Measurements from ENCODE around the gene ENOX1.

Gene ENOX1

DNA sequence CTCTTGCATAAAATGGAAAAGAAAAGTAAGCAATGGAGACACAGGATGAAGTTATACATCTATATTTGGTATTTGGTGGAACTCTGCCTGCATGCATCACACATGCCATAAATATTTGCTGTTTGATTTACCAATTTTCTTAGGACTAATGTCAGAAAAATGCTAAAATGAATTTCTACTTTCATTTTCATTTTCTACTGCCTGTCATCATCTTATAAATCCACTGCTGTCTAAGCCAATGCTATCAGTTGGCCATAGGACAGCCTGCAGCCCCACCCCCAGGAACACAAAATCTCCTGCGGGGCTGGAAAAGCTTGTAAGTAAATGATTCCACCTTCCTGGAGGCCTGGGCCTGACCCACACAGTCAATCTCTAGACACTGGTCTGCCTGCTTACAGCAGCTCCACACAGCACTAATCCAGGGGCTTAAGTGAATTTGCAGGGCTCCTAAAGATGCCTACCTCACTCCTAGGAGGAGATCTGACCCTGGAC is 122.0 kb downstream of the ENOX1 start:
- DNase-seq, result peak; percentile 90

- peak; percentile 74 for DNase-seq
Observed at GRCh38 chr13:43663474-43664090, 123.2 kb downstream of the ENOX1 start.

GRCh38 chr13:43662976-43663375 is 123.8 kb downstream of the ENOX1 start:
- no peak for DNase-seq

DNA sequence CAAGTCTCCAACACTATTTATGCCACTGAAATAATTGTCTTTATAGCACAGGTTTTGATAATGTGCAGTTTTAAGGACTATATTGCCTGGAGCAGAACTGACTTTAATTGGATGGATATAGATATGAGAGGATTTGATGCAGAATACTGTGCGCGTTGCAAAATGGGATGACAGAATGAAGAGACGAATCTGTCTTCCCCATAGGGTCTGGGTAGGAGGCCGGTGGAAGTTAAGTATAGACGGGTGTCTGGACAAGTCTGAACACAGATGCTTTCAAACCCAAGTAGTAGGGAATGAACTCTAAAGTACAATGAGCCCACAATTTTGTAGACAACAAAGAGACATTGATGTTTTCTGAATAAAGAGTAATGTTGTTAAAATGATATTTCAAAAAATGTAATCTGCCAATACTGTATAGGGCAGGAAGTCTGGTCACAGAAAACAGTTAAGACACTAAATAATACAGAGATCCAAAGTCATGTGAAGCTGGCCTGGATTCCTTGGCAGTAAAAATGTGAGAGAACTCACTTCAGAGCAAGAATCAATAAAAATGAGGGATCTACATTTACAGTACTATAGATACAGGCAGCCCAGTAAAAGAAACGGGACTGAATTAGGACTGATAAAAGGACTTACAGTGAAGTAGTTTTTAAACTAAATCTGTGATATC is 125.5 kb downstream of the ENOX1 start:
- DNase-seq, result no peak

GRCh38 chr13:43657485-43657884 is 129.3 kb downstream of the ENOX1 start:
- DNase-seq, result no peak

GRCh38 chr13:43653980-43654379 is 132.8 kb downstream of the ENOX1 start:
- DNase-seq, result no peak

DNA sequence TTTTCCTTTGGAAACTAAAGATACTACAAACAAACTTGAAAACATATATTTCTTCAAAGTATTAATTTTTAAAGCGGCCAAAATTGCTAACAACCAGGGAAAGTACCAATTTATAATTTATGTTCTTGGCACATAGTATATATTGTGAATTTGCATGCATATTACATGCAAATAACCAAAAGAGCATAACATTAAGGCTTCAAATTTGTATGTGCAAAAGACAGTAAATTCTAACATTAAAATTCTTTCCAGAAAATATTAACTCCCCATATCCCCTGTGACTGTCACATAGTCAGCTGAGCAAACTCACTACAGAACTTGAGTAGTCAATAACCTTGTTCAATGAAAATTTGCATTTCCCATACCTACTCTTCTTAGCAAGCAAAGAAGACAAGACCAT is 133.4 kb downstream of the ENOX1 start:
- DNase-seq, result no peak

DNA sequence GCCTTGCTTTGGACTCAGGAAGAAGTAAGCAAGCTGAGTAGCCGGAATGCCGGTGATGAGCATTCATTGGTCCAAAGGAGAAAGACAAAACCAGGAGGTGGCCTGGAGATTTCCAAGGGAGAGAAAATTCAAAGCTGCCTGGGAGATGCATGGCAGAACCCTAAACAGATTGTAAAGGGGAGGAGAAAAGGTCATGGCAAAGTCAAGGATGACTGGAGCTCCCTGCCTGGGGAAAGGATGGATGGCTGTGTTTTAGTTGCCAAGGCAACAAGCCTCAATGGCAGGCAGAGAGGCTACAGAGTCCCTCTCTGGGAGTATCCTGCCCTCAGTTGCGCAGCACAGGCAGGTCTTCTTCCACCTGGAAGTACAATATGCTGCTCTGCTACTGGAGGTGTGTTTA is 134.0 kb downstream of the ENOX1 start:
- DNase-seq, result no peak

- DNase-seq, result peak; percentile 15
Observed at GRCh38 chr13:43650882-43651281, 135.9 kb downstream of the ENOX1 start.

DNA sequence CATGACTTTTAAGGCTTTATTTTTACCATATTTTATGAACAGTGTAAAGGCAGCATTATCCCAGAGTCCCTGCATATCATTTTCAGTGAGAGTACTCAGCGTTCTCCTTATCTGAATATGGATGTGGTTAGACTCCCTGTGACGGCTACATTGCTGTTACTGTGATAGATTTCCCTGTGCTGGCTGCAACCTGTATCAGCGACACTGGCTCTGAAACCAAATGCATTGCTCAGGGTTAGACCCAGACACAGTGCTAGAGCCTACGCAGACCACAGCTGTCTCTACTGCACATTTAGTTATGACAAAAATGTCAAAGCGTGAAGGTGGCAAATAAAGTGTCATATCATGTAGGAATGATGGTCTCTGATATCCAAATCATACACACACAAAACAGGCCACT is 138.0 kb downstream of the ENOX1 start:
- no peak for DNase-seq

- peak; percentile 65 for DNase-seq
Observed at GRCh38 chr13:43647471-43647870, 139.3 kb downstream of the ENOX1 start.

- DNase-seq, result no peak
Observed at GRCh38 chr13:43640476-43640875, 146.3 kb downstream of the ENOX1 start.

DNA sequence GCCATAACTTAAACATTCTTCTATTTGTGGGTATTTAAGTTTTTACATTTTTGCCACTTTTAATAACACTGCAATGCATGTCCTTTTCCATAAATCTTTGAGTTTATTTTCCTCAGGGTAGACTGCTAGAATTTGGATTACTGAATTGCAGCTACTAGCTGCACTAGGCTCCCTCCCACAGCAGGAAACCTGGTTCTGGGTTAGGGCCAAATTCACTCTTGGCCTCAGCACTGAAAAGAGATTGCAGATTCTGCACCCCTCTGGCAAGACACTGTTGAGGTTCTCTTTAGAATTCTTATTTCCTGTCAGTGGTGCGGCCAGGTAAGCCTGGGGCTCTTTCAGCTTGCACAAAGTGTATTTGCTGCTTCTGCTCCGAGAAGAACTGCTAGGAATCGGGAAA is 155.7 kb downstream of the ENOX1 start:
- no peak for DNase-seq

- no peak for DNase-seq
Observed at GRCh38 chr13:43629691-43630480, 156.9 kb downstream of the ENOX1 start.

DNA sequence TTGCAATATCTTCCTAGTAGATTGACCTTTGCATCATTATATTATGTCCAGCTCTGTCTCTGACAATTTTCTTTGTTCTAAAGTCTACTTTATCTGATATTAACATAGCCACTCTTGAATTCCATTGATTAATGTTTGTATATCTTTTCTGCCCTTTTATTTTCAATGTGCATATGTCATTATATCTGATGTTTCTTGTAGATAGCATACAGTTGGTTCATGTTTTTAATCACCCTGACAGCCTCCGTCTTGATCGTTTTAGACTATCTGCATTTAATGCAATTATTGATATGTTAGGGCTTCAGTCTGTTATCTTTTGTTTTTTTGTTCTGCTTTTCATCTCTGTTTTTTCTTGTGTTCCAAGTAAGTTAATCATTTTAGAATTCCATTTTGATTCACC is 159.8 kb downstream of the ENOX1 start:
- no peak for DNase-seq

DNA sequence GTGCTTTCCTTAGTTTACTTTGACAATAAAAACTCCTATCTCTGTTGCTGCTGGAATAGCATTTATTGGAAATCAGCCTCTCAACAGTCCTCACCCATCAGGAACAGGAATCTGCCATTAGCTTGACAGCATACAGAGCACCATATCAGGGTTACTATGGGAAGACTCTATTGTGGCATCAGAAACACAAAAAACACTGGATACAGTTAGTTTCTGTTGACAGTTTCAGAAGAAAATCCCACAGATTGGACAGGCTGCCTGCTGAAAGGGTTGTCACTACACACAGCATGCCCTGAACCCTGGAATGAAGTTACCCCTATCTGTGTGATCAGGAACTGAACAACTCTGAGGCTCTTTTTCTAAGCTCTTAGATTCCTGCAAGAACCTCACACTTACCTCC is 172.7 kb downstream of the ENOX1 start:
- DNase-seq, result no peak

DNA sequence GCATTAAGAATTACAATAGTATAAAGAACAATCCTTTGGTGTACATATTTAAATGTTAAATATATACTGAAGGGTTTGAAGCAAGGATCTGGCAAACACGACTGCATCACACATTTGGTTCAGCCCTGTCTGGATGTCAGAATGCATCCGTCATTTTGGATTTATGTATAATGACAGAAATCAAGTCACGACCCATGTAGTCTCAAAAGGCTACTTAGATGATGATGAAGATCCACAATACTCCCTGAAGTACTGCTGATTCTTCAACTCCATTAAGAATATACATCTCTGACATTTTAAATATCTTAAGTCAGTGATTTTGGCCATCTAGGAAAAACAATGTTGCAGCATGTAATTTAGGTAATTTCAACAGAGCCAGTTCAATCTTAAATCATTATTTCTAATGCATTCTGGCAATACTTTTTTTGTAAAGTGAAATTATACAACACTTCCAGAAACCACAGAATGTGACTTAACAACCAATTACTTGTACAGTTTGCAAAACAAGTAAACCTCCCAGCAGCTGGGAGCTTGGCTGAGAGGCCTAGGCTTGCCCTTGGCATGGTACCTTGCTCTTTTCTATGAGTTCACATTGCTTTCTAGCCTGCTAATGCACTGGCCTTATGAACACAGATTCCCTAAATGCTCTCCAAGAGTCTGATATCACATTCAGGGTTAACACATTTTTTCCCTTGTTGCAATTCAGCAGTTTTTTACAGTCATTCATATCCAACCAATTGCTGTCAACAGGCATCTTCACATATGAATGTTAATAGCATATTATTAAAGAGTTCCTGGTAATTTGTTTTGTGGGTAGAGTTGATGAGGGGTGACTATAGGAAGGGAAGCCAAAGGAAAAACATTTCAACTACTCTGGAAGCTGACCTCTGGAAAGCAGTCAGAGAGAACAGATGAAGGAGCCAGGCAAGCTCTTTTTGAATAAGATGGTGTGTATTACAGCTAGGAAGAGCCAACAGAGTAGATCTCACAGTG is 175.2 kb downstream of the ENOX1 start:
- DNase-seq, result no peak

DNA sequence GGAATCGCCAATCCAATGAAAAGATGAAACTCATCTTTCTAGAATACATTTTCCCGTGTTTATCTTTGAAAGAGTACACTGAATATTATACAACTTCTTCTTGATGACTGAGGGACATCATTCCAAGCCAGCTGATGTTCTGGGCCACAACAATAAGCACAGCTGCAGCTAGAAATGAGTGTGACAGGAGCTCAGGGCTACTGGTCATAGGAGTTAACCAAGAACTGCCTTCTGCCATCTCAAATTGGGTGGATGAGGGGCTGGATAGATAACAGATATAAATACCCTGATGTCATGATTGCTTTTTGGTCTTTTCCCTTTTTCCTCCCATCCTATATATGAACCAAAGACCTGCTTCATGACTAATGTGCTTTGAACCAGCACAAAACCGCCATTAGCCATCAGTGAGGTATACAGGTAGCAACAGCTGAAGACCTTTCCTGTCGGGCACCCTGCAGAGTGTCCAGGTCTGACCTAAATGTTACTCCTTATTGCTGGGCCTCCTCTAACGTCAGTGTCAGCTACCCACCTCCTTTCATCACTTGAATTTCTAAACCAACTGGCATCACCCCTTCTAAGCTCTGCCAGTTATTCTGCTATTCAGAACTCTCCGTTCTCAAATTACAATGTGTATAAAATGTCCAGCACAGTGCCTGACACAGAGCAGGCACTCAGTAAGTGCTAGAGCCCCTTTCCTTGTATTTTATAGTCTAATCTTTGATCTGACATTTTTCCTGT is 178.2 kb downstream of the ENOX1 start:
- DNase-seq, result no peak

DNA sequence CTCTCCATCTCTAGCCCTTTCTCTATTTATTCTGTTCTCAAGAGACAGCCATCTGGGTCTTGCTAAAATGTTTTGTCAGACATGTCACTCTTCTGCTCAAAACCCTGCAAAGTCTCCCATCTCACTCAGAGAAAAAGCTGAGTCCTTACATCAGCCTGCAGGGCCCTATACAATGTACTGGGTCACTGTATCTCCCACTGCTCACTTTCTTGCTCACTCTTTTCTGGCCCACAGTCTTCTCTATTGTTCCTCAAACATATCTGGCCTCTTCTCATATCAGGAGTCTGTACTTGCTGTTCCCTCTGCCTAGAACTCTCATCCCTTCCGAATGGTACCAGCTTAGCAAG is 189.2 kb downstream of the ENOX1 start:
- no peak for DNase-seq

- no peak for DNase-seq
Observed at GRCh38 chr13:43596924-43597598, 189.7 kb downstream of the ENOX1 start.

GRCh38 chr13:43596006-43596405 is 190.8 kb downstream of the ENOX1 start:
- DNase-seq, result no peak

GRCh38 chr13:43587376-43587775 is 199.4 kb downstream of the ENOX1 start:
- DNase-seq, result no peak

All from fibroblast of skin of right quadriceps (primary cell).